OCI-LY1 (cell line): ENCODE results near the gene LITAF.

Source experiments
- H2AFZ ChIP-seq: fragments of 200-600 bp; sonication (generic), shearing (Covaris generic); 2 replicates; pipeline ENCODE4 v1.6.0; 2014; ENCODE audit warnings: antibody characterized with exemption, mild to moderate bottlenecking, low read length
- H3F3A ChIP-seq: fragments of 200-600 bp; sonication (generic), shearing (Covaris generic); 2 replicates; pipeline ENCODE4 v1.6.0; 2014; ENCODE audit warnings: mild to moderate bottlenecking, antibody characterized with exemption, low read length, moderate library complexity; ENCODE audit not compliant: insufficient read depth
- H3K27ac ChIP-seq: fragments of 200-600 bp; sonication (generic); 2 replicates; pipeline ENCODE4 v1.5.1; 2014; ENCODE audit warnings: low read length, mixed run types, mild to moderate bottlenecking, low read depth; ENCODE audit not compliant: poor library complexity, severe bottlenecking
- H3K27me3 ChIP-seq: fragments of 200-600 bp; sonication (generic); 2 replicates; pipeline ENCODE4 v1.6.0; 2014; ENCODE audit warnings: antibody characterized with exemption, mild to moderate bottlenecking, low read length, moderate library complexity; ENCODE audit not compliant: insufficient read depth
- H3K36me3 ChIP-seq: fragments of 200-600 bp; sonication (generic); 2 replicates; pipeline ENCODE4 v1.6.1; 2014; ENCODE audit warnings: mild to moderate bottlenecking, antibody characterized with exemption, low read length, moderate library complexity, mixed read lengths; ENCODE audit not compliant: insufficient read depth
- H3K4me1 ChIP-seq: fragments of 200-600 bp; sonication (generic); 2 replicates; pipeline ENCODE4 v1.5.1; 2014; ENCODE audit warnings: mild to moderate bottlenecking, low read length, moderate library complexity; ENCODE audit not compliant: insufficient read depth, severe bottlenecking
- H3K4me2 ChIP-seq: fragments of 200-600 bp; sonication (generic), shearing (Covaris generic); 2 replicates; pipeline ENCODE4 v1.6.1; 2014; ENCODE audit warnings: low read length
- H3K4me3 ChIP-seq: fragments of 200-600 bp; sonication (generic); 2 replicates; pipeline ENCODE4 v1.5.1; 2014; ENCODE audit warnings: low read length, low read depth, mild to moderate bottlenecking, mixed read lengths; ENCODE audit not compliant: poor library complexity, severe bottlenecking
- H3K79me2 ChIP-seq: fragments of 200-600 bp; shearing (Covaris generic); 2 replicates; pipeline ENCODE4 v1.6.1; 2016; ENCODE audit warnings: mixed run types, low read length, mixed read lengths; ENCODE audit not compliant: insufficient read depth
- H3K9ac ChIP-seq: fragments of 200-600 bp; sonication (generic), shearing (Covaris generic); 2 replicates; pipeline ENCODE4 v1.6.1; 2014; ENCODE audit warnings: mild to moderate bottlenecking, low read length, mixed read lengths
- H3K9me2 ChIP-seq: fragments of 200-600 bp; sonication (generic), shearing (Covaris generic); 2 replicates; pipeline ENCODE4 v1.6.1; 2014; ENCODE audit warnings: low read depth, mild to moderate bottlenecking, low read length, mixed read lengths
- H3K9me3 ChIP-seq: fragments of 200-600 bp; shearing (Covaris generic); 2 replicates; pipeline ENCODE4 v1.6.1; 2014; ENCODE audit warnings: low read length, mixed read lengths
- H4K20me1 ChIP-seq: fragments of 200-600 bp; sonication (generic), shearing (Covaris generic); 2 replicates; pipeline ENCODE4 v1.6.0; 2016; ENCODE audit warnings: mild to moderate bottlenecking, low read length; ENCODE audit not compliant: insufficient read depth
- EZH2 ChIP-seq: fragments of 200-600 bp; sonication (generic), shearing (Covaris generic); IDR thresholded peaks from 2 replicates; pipeline ENCODE4 v1.8.0; 2017; ENCODE audit warnings: borderline replicate concordance, mixed run types, mild to moderate bottlenecking, antibody characterized with exemption, low read length, moderate library complexity, mixed read lengths
- TF ChIP-seq, protein P1 (sequence below): fragments of 200-600 bp; sonication (generic), shearing (Covaris generic); IDR thresholded peaks from 2 replicates; pipeline ENCODE4 v1.5.1; 2017; ENCODE audit warnings: mild to moderate bottlenecking, antibody characterized with exemption, low read length, moderate library complexity, mixed read lengths

Gene LITAF

DNA sequence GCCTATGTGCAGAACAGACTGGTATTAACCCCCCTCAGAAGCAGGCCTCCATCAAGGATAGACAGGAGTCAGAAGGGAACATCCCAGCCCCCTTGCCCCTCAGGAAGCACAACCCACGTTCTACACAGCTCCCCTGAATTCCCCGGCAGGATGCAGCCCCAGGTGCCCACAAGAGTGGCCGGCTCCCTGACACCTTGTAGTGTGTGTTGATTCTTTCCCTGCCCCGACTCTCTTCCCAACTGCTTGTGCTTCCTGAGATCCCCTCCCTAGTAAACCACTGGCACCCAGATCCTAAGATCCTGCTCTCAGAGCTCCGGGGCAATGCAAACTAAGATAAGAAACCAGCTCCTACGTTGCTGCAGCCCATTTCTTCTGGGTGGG is 34.8 kb upstream of the LITAF start:
- Histone ChIP-seq H3K9me3 (no peaks in the 10 kb centered on the region; the same call in 1 of the 2 replicates), H3K36me3 (no peaks in the 10 kb centered on the region), H3K9me2 (no peaks in the 10 kb centered on the region), H4K20me1 (no peaks in the 10 kb centered on the region), H3K4me2 (peak overlapping the region; percentile 84), H3K4me1 (peaks cover 62% of the 10 kb centered on the region), H3K27ac (peak overlapping the region; percentile 100), H3K4me3 (peak overlapping the region; percentile 53), H3K79me2 (no peaks in the 10 kb centered on the region), H3K27me3 (no peaks in the 10 kb centered on the region), H2AFZ (no peak overlapping the region), H3F3A (peaks cover 11% of the 10 kb centered on the region; the same call in 1 of the 2 replicates), H3K9ac (peak overlapping the region; percentile 86)
- TF ChIP-seq, protein P1, sequence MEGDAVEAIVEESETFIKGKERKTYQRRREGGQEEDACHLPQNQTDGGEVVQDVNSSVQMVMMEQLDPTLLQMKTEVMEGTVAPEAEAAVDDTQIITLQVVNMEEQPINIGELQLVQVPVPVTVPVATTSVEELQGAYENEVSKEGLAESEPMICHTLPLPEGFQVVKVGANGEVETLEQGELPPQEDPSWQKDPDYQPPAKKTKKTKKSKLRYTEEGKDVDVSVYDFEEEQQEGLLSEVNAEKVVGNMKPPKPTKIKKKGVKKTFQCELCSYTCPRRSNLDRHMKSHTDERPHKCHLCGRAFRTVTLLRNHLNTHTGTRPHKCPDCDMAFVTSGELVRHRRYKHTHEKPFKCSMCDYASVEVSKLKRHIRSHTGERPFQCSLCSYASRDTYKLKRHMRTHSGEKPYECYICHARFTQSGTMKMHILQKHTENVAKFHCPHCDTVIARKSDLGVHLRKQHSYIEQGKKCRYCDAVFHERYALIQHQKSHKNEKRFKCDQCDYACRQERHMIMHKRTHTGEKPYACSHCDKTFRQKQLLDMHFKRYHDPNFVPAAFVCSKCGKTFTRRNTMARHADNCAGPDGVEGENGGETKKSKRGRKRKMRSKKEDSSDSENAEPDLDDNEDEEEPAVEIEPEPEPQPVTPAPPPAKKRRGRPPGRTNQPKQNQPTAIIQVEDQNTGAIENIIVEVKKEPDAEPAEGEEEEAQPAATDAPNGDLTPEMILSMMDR: no peak
- no peak for TF ChIP-seq EZH2

DNA sequence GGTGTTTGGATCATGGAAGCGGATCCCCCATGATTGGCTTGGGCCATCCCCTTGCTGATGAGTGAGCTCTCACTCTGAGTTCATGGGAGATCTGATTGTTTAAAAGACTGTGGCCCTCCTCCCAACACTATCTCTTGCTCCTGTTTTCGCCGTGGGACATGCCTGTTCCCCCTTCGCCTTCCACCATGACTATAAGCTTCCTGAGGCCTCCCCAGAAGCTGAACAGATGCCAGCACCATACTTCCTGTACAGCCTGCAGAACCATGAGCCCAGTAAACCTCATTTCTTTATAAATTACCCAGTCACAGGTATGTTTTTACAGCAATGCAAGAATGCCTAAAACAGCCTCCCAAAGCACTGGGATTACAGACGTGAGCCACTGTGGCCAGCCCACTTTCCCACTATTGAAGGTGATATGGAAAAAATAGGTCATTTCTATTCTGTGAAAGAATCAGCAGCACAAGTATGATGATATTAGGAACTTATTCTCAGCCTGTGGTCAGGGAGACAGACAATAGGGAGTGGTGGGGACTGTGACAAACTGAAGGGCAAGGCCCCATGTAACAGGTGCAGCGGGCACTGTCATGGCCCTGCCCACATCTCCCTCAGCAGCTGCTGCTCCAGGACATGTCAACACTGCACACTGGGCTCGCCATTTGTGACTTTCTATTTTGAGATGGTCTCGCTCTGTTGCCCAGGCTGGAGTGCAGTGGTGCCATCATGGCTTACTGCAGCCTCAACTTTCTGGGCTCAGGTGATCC is 33.7 kb upstream of the LITAF start:
- Histone ChIP-seq H3K9me3 (no peaks in the 10 kb centered on the region; the same call in 1 of the 2 replicates), H3K9ac (no peak overlapping the region), H3K79me2 (no peaks in the 10 kb centered on the region), H3K27ac (peak overlapping the region; percentile 100), H3K27me3 (no peaks in the 10 kb centered on the region), H3K4me1 (peaks cover 70% of the 10 kb centered on the region), H4K20me1 (no peaks in the 10 kb centered on the region), H3K4me2 (no peak overlapping the region), H2AFZ (no peak overlapping the region), H3K36me3 (no peaks in the 10 kb centered on the region), H3F3A (0 out of 2 replicates have a peak, but pooled peaks cover 6% of the 10 kb centered on the region), H3K4me3 (no peak overlapping the region), H3K9me2 (no peaks in the 10 kb centered on the region)
- TF ChIP-seq EZH2: no peak
- TF ChIP-seq, protein P1: no peak

DNA sequence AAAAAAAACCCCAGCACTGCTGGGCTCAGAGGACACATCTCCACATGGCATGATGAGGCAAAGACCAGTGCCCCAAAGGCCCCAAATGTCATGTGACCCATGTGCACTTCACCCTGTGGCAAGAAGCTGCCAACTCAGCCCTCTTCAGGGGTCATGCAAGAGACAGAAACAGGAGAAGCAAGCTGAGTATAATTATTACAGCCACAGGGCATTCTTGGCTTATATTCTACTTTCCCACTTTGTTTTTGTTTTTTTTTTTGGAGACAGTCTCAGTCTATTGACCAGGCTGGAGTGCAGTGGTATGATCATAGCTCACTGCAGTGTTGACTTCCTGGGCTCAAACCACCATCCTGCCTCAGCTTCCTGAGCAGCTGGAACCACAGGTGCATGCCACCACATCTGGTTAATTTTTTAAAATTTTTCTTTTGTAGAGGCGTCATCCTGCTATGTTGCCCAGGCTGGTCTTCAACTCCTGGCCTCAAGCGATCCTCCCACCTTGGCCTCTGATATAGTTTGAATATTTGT is 32.7 kb upstream of the LITAF start:
- no peaks in the 10 kb centered on the region for H4K20me1 ChIP-seq
- H3K9ac ChIP-seq: no peak overlapping the region; the same call in 1 of the 2 replicates
- no peaks in the 10 kb centered on the region for H3K79me2 ChIP-seq
- H3K9me3 ChIP-seq: no peaks in the 10 kb centered on the region; the same call in 1 of the 2 replicates
- H3K9me2 ChIP-seq: no peaks in the 10 kb centered on the region
- H3K4me2 ChIP-seq: peak overlapping the region; percentile 1; the same call in 1 of the 2 replicates
- H3K36me3 ChIP-seq: no peaks in the 10 kb centered on the region
- H3K27me3 ChIP-seq: no peaks in the 10 kb centered on the region
- H3K4me3 ChIP-seq: no peak overlapping the region
- TF ChIP-seq EZH2: no peak
- TF ChIP-seq, protein P1: no peak
- H3F3A ChIP-seq: 0 out of 2 replicates have a peak, but pooled peaks cover 6% of the 10 kb centered on the region
- H2AFZ ChIP-seq: no peak overlapping the region
- peaks cover 69% of the 10 kb centered on the region for H3K4me1 ChIP-seq
- H3K27ac ChIP-seq: peak overlapping the region; percentile 100
